GM21367 (cell line): ENCODE data around the gene ESYT2.

Experiments used
- ATAC-seq: cut with Tn5 transposase; IDR thresholded peaks from one replicate; pipeline ENCODE4 v1.9.1; 2021; ENCODE audit not compliant: unreplicated experiment

ESYT2 gene

DNA sequence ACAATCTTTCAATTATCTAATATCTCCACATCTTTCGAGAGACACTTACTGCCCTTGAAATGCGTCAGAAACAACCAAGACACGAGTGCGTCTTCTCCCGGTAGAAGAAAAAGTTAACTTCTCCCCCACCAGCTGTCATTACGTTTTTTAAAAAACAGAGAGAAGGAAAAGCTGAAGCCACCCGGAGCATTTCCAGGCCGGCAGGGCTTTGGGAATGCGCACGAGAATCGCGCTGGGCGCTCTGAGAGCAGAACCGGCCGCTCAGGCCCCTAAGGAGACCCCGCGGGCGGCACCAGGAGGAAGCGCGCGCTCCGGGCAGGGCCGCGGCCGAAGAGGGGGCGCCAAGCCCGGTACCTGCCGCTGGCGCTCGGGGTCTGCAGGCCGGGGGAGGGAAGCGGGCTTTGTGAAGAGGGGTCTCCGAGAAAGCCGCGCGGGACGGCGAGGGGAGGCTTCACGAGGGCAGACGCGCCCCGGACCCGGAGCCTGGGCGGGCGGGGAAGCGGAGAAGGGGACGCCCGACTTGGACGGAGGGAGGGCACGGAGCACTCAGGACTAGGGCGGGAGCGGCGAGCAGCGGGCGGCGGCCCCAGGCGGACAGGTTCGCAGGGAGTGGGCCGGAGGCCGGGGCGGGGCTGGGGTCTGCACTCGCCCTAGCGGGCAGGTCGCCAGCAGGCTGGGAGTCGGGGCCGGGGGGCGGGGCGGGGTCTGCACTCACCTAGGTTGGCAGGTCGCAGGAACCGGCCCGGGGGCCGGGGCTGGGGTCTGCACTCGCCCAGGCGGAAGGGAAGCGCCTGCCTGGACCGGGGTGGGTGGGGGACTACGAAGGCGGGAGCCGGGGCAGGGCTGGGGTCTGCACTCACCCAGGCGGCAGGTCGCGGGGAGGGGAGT lies 932 bp downstream of the ESYT2 start:
- ATAC-seq = no peak

DNA sequence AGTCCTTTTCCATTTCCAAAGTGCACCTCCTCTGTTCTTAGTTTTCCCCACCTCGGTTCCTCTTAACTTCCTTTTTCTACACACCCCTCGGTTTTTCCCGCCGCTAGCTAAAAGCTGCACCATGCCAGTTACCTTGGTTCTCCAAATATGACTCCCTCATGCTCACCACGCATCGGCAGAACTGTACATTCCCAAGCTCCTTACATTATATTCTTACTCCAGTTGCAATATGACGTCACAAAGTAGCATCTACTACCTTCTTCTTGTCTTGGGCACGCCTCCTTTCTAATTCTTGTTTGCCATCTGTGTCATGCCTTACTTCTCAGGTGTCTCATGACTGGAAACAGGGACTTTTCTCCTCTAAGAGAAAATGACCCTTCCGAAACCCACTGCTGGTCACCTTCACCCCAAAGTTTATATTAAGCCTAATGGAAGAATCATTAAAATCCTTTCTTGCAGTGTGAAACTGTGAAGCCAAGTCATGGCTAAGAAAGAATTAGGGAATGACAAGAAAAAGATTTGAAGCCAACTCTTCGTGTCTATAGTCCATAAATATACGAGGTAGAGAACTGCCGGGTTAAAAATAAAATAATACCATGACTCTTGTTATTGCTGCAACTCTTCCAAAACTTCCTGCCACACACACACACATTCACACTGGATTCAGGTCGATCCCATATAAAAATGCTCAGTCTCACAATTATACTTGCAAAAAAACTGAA lies 1.7 kb downstream of the ESYT2 start:
- no peak for ATAC-seq

DNA sequence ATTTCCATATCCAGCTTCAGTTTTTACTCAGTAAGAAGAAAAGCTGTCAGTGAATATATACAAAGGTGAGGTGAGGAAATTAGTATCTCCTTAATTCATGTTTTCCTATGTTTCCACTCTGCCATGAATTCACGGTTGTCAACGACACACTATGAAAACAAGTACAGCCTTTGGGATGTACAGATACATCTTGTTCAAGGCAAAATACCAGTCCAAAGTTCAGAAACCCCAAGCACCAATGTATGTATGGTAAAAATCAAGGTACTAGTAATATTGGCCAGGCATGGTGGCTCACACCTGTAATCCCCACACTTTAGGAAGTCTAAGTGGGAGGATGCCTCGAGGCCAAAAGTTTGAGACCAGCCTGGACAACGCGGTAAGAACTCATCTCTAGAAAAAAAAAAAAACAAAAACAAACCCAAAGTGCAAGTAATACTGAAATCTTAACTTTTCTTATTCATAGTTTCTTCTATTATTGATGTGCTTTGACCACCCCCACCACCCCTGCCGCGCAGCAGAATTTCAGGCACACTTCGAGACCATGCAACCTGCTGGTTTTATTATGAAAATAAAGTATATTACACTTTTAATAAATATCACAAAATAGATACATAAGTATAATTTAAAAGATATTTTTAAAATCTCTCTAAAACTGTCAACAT lies 3.5 kb downstream of the ESYT2 start:
- ATAC-seq = no peak

DNA sequence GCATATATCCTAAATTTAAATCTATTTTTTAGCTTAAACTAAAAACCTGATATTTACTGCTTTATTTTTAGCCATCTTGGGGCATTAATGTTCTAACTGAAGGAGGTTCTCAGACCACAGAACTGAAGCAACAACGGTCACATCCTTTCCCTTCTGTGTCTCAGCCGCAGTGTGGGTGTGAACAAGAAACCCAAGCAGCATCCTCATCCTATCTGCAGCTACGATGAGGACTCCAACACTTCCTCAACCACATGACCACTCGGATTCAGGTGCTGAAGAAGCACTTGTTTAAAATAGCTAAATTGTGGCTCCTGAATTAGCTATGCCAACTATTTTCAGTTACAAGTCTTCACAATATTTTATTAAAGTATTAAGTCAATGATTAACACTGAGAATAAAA lies 5.3 kb downstream of the ESYT2 start:
- ATAC-seq = peak; percentile 77

DNA sequence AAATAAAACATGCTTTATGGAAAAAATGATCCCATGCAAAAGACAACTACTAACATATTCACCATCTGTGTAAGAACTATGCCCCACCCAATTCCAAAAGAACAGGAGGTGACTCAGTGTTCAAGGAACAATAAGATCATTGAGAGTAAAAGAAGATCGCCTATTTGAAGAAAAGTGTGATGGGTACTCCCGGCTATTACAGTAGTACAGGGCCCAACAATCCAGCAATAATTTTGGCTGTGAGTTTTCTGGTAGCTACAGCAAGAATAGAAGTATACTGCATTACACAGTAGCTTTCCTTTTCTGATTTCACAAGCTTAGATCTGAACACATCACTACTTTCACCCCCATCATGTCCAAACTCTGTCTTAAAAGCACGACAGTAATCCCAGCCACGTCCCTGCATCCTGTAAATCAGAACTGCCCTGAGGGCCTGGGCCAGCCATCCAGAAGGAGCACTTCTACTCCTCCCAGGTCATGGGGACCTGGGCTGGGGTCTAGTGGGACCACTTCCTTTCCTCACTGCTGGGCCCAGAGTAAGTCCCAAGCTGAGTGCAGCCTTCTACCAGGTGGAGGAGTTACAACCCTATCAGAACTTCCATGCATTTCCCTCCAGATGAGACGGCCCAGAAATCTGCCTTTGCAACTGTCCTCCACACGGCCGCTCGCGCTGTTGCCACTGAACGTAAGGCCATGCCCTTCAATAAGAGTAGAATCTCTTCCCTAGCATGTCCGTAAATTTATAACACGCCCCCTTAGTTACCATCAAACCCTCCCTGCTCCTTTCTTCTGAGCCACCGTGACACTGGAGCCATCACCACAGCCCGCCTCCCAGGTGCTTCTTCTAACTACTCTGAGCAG lies 7.9 kb downstream of the ESYT2 start:
- ATAC-seq = no peak

DNA sequence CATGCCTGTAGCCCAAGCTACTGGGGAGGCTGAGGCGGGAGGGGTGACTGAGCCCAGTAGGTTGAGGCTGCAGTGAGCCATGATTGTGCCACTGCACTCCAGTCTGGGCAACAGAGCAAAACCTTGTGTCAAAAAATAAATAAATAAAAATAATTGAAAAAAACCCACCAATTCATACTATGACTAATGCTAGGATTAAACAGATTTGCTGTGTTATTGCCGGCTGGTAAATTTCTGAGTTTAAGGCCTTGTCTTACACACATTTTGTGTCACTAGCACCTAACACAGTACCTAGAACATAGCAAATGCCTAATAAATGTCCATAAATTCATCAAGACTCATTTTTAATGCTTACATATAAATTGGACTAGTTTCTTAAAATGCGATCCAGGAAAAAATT lies 8.7 kb downstream of the ESYT2 start:
- ATAC-seq = no peak

DNA sequence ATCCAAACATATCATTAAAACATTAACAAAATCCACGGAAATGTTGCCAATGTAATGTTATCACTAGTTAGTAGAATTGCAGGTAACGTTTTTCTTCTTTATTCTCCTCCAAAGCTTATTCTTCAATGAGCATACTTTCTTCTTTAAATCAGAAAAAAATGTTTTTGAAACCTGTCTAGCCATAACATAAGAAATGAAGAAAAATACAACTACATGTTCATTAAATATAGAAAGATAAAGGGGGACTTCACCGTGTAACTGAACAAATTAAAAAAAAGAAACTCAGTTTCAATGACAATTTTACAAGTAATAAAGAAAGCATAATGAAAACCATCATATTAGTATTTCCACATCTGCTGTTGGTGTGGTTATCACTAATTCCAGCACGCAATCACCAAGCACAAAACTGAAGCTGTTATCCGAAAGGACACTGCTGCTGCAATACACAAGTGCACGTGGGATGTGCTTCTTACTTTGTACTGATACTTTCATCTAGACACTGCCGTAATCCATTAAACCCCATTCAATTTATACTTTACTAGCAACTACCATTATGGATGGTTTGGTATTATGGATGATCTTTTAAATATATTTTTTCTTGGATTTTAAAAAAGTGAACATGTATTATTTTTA lies 9.6 kb downstream of the ESYT2 start:
- ATAC-seq = no peak

DNA sequence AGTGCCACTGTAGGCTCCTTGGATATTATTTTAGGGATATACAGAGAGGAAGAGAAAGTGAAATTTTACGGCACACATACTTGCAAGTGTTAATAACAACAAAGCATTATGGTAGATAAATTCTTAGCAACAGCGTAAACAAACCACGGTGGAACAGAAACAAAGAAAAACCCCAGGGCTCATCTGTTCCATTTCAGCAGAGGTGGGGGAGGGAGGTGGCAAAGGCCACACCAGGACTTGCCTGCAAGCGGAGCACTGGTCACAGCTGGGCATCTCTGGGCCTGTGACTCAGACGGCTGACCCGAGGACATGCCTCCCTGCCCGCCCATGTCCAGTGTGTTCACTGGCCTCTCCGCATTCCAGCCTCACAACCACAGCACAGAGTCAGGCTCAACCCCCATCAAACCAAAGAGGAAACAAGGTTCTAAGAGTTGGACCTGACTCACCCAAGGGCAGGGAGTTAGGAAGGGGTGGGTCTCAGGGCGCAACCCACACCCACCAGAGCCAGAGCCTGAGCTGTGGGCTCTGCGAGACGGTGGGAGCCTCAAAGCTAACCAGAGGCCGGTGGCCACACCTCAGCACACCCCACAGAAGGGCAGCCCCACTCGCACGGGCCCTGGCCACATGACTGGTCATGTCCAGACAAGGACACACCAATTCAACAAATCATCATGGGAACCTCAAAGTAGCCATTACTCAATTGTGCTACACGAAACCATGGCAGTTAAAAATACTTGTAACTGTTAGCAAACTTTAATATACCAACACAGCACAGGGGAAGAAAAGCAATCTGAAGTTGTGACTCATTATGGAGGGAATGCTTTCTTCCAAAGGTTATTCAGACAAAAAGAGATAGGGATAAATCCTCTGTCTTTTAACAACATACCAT lies 10.7 kb downstream of the ESYT2 start:
- ATAC-seq = peak; percentile 85

DNA sequence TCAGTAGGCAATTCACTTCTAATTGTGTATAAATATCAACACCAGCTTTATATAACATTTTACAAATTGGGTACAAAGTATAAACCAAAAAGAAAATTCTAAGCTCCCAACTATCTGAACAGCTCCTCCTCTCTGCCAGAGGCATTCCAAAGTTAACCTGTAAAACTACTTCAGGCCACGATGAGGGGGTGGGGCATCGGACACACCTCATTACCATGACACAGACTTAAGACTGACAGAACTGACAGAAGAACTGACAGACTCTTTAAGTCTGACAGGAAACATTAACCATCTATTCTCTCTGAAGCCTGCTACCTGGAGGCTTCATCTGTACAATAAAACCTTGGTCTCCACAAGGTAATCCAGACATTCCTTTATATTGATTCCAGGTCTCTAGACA lies 12.3 kb downstream of the ESYT2 start:
- no peak for ATAC-seq

DNA sequence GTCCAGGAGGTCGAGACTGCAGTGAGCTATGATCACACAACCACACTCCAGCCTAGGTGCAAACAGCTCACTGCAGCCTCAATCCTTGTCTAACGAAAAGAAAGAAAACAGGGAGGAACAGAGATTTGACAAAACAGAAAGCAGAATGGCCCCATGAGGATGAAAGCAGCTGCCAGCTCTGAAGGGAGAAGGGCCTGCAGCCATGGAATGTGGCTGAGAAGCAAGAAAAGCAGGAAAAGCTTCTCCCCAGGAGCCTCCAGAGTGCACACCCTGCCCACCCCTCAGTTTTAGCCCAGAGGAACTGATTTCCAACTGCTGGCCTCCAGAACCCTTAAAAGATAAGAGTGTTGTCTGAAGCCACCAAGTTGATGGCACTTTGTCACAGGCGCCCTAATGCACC lies 13.0 kb downstream of the ESYT2 start:
- no peak for ATAC-seq

DNA sequence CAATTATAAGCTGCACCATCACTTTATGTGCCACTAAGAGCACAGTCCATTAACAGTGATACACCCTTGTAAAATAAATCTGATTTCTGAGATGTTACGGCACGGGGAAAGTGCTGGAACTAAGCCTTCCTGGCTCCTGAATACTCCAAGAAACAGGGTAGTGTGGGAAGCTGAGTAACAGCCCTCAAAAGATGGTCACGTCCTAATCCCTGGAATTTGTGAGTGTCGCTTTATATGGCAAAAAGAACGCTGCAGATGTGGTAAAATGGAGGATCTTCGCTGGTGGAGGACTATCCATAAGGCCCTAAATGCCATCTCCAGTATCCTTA lies 13.5 kb downstream of the ESYT2 start:
- no peak for ATAC-seq

DNA sequence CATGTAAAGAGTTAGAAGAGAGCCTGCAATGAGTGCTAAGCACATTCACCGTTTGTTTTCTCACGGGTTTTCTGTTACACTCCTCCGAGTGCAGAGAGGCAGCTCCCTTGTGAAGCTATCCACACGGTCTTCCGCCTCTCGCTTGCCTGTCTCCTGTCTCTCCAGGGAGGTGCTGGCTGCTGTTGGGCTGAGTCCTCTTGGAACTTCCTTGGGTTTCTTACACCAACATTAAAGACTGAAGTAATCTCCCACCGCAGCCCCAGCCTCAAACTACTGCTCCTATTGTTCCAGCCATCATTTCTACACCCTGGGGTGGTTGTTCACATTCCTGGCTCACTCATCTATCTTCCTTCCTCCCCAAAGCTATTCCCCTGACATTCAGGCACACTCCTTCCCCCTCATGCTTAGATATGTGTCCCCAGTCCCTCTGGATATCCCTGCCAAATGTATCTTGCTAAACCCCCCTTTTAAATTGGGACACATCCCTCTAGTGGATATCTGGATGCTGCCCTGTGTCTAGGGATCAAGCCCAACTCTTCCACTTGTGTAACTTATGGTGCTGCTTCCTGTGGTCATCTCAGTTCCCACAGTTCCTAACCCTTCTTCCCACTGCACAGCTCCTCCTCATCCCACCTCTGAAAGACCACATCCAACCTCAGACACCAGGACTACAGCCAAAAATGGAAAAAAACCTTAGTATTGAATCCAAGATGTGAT lies 14.1 kb downstream of the ESYT2 start:
- ATAC-seq = no peak

DNA sequence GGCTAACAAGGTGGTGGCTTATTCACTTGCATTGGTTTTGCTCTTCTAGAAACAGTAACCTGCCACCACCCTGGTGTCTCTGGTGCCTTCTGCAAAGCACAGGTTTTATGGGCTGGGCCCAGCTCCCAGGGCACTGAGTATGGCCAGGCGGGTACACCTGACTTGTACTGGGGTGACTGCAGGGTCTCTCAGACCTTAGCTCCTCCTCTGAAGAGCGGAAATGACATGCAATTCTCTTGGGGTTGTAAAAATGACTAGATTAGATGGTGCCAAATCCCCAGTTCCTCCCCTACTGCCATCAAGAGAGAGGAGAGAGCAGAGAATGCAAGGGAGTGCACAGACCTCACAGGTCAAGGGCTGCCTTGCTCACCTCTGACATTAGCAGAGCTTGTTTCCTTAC lies 14.7 kb downstream of the ESYT2 start:
- ATAC-seq = no peak

DNA sequence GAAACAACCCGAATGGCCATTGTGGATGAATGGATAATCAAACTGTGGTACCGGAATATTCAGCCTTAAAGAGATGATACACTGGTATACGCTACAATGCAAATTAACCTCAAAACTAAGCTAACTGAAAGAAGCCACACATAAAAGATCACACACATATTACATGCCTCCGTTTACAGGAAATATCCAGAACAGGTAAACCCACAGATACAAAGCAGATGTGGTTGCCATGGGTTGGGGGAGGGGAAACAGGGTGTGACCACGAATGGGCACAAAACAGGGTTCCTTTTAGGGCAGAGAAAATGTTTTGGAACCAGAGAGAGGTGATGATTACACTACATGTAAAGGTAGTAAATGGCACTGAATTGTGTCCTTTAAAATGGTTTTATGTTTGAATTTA lies 16.6 kb downstream of the ESYT2 start:
- ATAC-seq = no peak

DNA sequence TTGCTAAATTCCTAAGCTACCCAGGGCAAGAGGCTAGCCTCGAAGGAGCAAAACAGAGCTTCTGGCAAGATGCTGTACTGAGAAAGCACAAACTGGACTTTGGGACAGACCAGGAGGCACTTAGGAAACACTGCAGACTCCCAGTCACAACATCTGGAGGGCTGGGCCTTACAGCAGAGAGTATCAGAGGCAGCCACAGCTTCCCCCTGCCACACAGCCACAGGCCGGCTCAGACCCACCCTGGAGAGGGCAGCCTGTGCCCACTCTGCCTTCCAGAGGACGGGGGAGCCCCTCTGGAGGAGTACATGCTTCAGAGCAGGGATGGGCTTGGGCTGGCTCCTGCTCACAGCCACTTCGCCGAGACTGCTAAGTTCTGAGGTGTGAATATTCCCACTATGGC lies 17.4 kb downstream of the ESYT2 start:
- ATAC-seq = no peak

DNA sequence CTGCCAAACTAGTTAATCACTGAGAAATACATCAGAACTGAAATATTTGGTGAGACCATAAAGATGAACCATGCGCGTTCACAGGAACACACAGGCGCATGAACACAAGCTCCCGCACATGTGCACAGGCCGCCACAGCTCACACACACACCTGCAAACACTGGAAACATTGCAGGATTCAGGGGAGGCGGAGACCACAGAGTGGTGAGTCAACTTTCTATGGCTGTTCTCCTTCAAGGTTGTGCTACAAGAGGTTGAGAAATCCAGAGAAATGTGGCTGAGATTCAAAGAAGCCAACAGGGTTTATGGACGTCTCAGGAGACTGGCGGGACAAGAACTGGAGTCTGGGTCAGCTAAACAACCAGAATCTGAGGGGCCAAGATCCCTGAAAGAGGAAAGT lies 17.8 kb downstream of the ESYT2 start:
- no peak for ATAC-seq

DNA sequence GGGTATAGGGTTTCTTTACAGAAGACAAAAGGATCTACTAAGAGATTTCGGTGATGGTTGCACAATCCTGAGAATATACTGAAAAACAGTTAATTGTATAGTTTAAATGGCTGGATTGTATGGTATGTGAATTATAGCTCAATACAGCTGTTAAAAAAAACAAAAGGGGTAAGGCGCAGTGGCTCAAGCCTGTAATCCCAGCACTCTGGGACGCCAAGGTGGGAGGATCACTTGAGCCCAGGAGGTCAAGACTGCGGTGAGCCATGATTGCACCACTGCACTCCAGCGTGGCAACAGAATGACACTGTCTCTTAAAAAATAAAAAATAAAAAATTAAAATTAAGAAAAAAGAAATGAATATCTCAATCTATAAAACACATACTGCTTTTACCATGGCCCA lies 18.5 kb downstream of the ESYT2 start:
- ATAC-seq = no peak

DNA sequence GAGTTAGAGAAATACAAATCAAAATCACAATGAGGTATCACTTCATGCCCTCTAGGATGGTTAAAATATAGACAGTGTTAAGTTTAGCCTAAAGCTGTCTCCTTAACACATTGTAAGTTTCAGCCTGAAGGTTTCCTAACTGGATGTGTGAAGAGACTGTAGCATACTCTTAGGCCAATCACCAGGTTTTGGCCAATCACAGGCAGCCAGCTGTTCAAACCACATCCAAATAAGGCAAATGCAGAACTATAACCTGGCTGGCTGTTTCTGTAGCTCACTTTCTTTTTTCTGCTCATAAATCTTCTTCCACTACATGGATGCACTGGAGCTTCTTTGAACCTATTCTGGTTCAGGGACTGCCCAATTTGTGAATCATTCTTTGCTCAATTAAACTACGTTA lies 19.7 kb downstream of the ESYT2 start:
- peak; percentile 88 for ATAC-seq

DNA sequence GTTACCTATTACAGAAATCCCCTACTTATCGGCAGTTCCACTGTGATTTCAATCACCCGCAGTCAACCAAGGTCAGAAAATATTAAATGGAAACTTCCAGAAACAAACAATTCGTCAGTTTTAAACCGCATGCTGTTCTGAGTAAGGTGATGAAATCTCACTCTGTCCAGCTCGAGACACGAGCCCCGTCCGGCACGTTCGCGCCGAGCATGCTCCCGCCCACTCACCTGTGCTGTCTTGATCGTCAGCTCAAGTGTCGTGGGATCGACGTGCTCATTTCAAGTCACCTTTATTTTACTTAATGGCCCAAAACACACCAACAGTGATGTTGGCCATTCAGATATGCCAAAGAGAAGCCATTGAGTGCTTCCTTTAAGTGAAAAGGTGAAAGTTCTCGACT lies 21.2 kb downstream of the ESYT2 start:
- ATAC-seq = no peak
